Stimulated activated CD8-positive, alpha-beta memory T cell treated with anti-CD3 and anti-CD28 coated beads, Interleukin-12 subunit alpha, Interleukin-12 subunit beta, amount 100 ng/mL, for 1 hour (primary cell): ENCODE measurements around the gene TPO.
"Not testable (repeated sequence)": the region's sequence is repeated elsewhere in the genome, so short reads cannot be mapped to it uniquely, and the experiment has no call there.

Experiments
- DNase-seq: peaks from one replicate; pipeline ENCODE4 v3.0.0-alpha.2; 2020; ENCODE audit warnings: low read depth

The TPO gene

DNA sequence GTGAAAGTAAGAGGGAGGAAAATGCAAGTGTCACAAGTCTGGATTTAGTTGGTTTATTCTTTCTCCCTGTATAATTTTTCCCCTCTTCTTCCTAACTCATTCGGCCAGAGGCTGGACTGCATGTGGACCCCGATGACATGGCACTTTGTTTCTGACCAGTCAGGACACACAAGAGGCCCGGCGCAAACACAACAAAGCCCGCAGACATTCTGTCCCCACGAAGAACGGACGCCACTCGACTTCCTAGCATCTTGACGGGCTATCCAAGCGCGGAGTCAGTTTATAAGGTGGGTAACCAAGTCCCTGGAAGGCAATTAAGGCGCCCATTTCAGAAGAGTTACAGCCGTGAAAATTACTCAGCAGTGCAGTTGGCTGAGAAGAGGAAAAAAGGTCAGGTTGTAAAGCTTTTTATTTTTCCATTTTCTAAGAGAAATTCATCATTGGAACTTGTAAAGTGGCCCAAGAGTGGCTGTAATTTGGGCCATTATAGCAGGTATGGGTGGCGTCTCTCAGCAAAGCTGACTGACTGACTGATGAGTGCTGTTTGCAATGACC lies at the start of gene TPO:
TPO (plus strand) TSS at position 308 of the 555 bp plus-strand sequence. CDS start 946 bp downstream, outside the sequence.
- no peak for DNase-seq

DNA sequence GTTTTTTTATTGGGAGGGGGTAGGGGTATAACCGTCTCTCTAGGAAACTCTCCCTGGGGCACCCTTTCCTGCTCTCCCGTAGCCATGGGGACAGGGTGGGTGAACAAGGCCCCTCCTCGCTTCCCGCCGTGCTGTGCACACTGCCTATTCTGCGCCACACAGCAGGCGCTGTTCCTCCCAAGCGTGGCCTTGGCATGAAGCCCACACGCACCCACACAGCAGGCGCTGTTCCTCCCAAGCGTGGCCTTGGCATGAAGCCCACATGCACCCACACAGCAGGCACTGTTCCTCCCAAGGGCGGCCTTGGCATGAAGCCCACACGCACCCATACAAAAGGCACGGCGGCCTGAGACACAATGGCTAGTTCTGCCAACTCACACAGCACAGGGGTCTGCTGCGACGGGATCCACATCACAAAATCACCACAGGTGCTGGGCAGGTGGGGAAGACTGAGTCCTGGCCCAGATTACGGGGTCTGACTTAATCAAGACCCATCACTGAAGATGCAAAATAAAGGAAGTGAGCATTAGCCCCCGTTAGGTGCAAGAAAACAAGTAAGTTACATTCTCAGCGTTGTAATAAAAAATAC lies 46.6 kb upstream of the TPO start:
- DNase-seq = no peak

DNA sequence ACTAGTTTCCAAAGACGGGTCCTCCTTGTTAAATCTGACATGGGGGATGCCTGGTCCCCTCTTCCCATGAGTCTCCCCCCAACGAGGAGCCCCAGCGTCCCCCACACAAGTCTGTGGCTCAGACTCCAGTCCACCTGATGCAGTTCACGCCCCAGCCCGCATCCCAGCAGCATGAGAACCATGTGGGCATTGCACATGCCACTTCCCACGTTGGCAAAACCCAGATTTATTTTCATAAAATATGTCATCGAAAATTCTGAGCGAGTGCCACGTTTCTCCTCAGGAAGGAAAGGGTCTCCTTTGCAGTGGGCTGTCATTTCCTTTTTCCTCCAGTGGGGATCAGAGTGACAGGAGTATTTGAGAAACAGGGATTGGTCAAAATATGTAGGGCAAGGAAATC lies 45.7 kb upstream of the TPO start:
- DNase-seq = no peak

DNA sequence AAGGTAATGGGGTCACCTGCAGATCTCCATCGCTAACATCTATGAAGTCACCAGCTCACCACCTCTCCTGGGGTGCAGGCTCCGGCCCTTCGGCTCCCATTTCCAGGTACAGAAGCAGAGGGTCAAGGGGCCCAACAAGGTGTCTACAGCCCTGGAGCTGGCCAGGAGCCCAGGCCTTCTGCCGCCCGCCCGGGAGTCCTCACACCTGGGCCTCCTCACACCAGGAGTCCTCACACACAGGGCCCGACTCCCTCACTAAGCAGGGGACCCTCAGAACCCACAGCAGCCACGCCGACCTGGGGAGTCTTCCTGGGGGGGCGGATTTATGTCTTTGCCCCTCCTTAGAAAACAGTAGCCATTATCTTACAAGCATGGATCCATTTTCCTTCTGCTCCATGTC lies 43.4 kb upstream of the TPO start:
- no peak for DNase-seq

DNA sequence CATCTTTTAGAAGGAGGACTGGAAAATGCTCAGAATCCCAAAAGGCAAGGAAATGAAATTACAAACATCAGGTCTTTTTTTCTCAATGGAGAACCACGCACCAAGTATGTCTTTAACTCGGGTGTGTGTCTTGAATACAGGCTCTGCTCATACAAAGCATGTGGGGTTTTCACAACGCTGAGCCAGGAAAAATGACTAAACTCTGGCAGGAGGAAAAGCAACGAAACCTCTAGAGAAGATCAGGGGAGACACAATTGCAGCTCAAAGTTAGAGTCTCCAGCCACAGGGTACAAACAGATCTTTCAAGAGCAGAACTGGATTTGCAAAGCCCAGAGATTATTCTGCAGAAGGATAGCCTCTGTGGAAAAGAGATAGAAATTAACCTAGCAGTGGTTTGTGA lies 42.8 kb upstream of the TPO start:
- no peak for DNase-seq

DNA sequence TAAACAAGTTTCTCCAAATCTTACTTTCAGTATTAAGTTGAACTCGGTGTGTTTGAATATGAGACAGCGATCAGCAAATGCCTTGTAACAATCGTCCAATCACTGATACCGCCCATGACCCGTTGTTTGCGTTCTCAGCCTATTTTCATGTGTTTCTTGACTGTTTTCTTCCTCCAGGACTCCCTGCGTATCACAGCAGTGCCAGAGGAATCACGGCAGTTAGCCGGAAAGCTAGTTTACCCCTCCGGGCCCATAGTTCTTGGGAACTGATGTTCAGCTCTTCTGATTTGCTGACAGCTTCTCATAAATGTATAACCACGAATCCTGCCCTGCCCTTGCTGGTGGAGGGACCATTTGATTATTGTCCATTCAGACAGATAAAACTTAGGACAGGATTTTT lies 42.2 kb upstream of the TPO start:
- no peak for DNase-seq

DNA sequence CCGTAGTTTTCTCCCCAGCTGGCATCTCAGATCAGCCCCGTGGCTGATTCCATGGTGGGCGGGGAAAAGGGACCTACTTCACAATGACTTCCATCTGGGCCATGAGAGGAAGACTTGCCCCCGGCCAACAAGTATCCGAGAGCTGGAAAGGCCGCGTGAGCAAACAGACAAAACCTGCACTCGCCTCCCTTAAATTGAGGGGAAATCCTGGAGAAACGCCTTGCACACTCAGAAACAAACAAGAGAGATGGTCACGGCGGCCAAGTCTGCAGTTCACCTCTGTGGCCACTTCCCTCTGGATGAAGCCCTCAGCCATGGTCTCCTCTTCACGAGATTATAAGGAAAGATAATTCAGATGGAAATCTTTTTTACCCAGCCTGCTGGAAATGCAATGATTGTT lies 39.4 kb upstream of the TPO start:
- DNase-seq = no peak

DNA sequence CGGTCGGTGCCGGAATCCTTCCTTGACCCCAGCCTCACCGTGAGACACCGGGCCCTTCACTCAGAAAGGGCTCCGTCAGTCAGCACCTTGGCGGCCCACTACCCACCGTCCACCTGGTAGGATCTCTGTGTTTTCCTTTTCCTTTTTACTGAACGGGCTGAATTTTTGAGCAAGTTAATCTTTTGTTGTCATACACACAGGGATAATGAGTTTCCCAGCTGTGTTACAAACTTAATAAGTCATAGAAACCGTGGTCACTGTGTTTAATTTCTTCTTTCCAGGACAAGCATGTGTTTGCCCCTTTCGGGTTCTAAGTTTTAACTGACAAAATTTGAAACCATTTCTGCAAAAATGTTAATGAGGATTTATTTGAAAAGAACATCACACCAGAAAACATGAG lies 39.0 kb upstream of the TPO start:
- DNase-seq = no peak

DNA sequence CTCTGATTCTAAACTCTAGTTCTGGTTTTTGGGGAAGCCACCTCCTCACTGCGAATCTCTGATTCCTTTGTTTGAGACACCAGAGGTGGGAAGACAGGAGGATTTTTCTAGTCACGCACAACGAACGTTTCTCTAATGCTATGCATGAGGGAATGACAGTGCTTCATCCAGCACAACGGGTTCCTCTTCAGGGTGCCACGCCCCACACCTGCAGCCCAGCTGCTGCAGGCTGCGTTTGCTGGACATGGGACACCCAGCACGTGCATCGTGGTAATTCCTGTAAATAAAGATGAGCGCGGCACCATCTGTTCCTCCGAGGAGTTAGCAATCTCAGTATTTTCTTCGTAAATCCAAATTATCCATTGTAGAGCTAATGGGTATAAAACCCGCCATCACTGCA lies 37.5 kb upstream of the TPO start:
- no peak for DNase-seq

DNA sequence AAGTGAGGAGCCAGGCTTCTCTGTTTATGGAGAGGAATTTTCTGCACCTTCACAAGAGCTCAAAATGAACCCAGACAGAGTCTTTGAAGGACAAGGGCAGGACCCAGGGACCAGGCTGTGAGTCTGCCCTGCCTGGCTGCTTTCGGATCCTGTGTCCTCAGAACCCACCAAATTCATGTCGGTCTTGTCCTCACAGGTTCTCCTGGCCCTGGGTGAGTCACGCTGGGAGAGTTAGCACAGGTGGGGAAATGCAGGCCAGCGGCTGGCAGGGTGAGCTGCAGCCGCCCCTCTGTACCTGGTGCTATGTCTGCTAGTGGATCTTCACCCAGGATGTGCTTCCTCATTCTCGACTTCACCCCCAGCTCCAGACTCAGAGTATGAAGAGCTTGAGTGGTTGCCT lies 35.8 kb upstream of the TPO start:
- no peak for DNase-seq

DNA sequence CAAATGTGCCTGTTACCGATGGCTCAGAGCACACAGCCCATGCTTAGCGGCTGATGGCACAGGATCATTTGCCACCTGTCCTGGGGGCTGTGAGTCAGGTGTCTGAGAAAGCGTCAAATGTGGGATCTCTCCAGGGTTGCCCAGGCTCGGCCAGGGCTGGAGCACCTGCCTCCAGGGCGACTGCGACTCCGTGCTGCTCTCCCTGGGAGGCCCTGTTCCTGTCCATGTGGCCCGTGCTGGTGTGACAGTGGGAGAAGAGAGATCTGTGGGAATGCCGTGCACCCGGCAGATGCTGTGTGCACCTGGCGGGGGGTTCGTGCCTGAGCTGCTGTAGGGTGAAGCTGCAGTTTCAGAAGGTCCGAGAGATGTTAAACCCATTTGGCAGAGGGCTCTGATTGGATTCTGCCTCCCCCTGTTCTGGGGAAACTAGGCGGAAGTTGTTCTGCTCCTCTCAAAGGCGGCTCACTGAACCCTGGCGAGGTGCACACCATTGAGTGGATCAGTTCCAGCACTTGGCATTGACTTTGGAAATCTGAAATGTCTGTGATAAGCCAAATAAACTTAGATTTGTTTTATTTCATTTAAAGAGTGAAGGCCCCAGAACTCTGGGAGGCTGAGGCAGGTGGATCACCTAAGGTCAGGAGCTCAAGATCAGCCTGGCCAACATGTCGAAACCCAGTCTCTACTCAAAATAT lies 34.7 kb upstream of the TPO start:
- no peak for DNase-seq

DNA sequence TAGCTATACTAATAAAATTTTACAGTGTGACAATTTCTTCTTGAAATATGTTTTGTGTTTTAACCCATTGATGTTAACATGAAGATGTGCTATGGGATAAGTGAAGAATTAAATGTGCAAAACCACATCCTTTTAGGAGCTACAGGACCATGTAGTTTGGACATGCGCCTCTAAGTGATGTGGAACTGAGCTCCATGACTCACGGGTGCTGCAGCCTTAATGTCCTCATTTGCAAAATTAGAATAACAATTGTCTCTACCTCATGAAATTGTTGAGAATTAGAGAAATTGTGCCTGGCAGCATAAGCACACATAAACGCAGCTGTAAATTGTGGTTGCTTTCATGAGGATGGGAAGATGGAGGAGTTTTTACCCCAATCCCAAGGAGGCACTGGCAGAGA lies 31.6 kb upstream of the TPO start:
- no peak for DNase-seq

DNA sequence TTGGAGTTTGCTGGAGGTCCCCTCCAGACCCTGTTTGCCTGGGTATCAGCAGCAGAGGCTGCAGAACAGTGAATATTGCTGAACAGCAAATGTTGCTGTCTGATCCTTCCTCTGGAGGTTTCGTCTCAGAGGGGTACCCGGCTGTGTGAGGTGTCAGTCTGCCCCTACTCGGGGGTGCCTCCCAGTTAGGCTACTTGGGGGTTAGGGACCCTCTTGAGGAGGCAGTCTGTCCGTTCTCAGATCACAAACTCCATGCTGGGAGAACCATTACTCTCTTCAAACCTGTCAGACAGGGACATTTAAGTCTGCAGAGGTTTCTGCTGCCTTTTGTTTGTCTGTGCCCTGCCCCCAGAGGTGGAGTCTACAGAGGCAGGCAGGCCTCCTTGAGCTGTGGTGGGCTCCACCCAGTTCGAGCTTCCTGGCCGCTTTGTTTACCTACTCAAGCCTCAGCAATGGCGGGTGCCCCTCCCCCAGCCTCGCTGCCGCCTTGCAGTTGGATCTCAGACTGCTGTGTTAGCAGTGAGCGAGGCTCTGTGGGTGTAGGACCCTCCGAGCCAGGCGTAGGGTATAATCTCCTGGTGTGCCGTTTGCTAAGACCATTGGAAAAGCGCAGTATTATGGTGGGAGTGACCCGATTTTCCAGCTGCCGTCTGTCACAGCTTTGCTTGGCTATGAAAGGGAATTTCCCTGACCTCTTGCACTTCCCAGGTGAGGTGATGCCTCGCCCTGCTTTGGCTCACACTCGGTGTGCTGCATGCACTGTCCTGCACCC lies 25.1 kb upstream of the TPO start:
- DNase-seq = not testable (repeated sequence)

DNA sequence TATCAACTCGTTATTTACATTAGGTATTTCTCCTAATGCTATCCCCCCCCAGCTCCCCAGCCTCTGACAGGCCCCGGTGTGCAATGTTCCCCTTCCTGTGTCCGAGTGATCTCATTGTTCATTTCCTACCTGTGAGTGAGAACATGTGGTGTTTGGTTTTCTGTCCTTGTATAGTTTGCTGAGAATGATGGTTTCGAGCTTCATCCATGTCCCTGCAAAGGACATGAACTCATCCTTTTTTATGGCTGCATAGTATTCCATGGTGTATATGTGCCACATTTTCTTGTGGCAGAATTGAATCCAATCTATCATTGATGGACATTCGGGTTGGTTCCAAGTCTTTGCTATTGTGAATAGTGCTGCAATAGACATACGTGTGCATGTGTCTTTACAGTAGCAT lies 23.1 kb upstream of the TPO start:
- DNase-seq = not testable (repeated sequence)

DNA sequence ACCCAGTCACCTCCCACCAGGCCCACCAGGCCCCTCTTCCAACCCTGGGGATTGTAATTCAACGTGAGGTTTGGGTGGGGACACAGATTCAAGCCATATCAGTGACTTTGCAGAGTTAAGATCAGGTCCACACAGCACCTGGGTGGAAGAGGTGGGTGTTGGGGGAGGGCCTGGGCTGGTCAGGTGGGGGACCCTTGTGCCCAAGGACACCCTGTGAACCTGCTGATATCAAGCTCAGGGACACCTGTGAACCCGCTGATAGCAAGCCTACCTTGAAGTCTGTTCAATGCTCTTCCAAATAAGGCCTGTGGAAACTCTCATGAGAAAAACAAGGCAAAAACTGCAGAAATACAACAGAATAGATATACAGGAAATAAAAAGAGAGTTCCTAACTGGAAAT lies 19.9 kb upstream of the TPO start:
- DNase-seq = no peak

DNA sequence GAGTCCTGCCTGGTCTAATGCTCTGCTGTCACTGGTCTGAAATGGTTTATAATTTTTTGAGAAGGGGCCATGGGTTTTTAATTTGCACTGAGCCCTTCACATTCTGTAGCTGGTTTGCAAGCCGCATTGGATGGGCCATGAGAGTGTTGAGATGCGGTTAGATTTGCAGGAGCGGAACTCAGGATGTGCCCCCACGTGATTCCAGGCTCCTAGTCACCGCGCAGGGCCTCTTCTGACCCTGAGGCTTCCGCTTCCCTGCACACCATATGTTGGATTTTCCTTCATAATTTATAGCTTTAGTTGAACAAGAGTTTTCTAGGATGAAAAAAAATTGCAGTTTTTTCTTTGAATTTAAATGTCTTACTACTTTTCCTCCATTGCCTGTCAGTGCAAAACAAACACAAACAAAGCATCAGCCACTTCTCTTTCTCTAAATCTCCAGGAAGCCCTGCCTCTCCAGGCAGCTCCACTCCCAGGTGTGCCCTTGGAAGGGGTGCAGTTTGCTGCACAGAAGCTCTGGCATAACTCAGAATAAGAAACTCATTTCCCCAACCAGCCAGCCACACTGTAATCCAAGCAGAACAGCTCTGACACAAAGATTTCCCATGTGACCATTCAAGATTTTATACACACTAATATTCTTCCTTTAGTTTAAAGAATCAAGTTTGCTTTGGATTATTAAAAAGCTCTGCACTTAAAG lies 18.4 kb upstream of the TPO start:
- no peak for DNase-seq

DNA sequence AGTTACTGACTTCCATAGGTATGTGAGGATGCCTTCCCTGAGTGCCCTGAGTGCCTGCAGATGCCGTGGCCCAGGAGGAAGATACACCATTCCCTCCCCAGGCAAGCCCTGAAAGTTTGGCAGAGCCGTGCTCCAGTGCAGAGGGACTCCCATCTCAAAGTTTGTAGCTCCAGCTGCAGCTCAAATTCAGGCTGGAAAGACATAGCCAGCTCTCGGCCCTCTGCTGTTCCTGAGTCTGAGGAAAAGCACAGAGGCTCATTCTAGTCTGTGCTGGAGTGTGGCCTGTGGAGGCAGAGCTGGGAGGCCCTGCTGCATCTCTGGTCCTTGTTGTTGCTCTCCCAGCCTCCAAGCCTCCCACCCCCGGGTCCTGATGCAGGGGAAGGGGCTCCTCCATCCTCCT lies 15.9 kb upstream of the TPO start:
- DNase-seq = no peak

DNA sequence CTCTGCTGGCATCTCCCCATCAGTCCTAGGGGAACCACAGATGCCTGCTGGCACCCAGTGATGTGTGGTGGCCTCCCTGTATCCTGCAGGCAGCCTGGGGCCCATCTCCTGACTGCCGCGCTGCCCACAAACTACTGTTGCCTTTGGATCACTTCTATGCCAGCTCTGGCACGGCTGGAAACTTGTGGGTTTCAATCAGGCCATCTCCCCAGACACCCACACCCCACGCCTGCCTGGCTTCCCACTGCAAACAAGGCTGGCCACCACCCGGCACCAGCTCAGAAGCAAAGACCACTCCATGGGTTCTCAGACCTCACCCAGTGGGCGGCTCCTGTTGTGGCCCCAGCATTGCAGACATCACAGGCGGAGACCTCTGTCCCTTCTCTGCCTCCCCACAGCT lies 15.1 kb upstream of the TPO start:
- DNase-seq = no peak

DNA sequence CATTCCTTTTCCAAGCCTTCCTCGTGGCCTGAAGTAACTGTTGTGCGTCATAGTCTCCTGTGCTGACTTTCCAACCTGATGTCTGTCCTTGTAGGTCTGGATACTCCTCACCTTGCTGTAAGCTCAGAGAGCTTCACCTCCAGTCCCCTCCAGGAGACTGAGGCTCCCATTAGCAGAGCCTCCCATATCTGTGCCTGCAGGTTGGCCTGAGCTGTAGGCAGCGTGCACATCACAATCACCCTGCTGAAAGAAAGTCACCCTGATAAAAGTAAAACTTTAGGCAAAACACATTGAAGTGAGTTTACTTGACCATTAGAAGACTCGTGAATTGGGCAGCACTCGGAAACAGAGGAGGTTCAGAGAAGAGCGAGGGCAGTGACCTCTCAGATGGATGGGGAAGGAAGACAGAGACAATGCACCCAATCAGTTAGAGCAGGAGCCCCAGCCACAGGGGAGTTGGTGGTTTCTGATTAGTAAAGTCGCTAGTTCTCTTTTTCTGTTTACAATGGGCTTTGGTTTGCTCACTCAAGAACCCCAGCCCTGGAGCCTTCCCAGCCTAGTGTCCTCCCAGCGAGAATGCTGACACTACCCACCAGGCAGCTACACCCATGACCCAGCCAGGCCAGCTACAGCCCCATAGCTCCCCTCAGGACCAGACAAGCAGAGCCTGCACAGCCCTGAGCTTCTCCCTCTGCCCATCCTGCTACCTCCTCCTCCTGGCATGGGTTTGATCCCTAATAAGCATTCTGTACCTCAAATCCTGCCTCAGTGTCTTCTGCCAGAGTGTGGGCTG lies 12.1 kb upstream of the TPO start:
- no peak for DNase-seq

DNA sequence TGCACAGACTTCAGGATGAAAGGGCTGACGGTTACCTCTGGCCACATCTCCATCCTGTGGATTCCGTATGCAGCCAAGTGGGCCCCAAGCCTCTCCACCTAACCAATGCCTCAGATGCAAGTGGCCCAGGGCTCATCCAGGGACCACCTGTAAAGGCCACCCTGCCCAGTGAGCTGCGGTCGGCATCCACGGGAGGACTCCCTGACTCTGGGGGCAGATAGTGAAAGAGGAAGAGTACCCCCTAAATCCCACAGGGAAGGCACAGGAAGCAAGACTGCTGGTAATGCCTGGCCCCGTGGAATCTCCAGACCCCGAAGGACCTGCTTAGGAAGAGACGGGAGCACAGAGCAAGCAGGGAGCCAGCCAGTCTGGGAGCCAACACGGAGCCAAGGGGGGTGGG lies 11.2 kb upstream of the TPO start:
- no peak for DNase-seq

DNA sequence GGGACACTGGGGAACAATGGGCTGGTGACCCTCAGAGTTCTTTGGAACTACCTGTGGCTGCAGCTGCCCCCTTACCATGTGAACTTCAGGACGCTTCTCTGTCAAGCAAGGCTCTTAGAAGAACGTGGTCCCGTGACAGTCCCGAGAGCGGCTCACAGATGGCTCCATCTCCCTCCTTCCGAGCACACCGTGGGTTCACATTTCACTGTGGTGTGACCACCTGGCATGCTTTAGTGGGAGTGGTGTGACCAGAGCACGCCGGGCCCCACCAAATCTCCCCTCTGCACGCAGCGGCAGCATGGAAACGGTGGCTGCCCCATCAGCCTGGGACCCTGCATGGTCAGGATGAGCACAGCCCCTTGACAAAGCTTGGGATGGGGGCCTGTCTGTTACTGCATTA lies 9.7 kb upstream of the TPO start:
- DNase-seq = no peak

DNA sequence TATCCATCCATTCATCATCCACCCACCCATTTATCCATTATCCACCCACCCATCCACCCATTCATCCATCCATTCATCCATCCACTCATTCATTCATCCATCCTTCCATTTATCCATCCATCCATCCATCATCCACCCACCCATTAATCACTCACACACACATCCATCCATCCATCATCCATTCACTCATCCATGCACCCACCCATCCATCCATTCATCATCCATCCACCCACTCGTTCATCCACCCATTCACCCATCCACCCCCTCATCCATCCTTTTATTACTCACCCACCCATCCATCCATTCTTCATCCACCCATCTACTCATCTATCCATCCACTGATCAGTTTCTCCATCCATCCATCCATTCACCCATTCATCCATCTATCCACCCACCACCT lies 8.1 kb upstream of the TPO start:
- no peak for DNase-seq
